GM19099 (cell line): ENCODE data around the gene TRAF3IP3.

Source experiments
- POLR2A ChIP-seq: IDR thresholded peaks from 3 replicates; pipeline ENCODE4 v1.6.1; 2011; ENCODE audit warnings: low read depth; ENCODE audit not compliant: insufficient read length; ENCODE audit errors: extremely low read depth

Gene TRAF3IP3

GRCh38 chr1:209770636-209771415, 15.0 kb downstream of the TRAF3IP3 start:
- TF ChIP-seq POLR2A: peak; percentile 4

- TF ChIP-seq POLR2A: no peak
Measured at GRCh38 chr1:209772126-209772525, 16.3 kb downstream of the TRAF3IP3 start.

GRCh38 chr1:209774592-209774991, 18.7 kb downstream of the TRAF3IP3 start:
- no peak for TF ChIP-seq POLR2A

DNA sequence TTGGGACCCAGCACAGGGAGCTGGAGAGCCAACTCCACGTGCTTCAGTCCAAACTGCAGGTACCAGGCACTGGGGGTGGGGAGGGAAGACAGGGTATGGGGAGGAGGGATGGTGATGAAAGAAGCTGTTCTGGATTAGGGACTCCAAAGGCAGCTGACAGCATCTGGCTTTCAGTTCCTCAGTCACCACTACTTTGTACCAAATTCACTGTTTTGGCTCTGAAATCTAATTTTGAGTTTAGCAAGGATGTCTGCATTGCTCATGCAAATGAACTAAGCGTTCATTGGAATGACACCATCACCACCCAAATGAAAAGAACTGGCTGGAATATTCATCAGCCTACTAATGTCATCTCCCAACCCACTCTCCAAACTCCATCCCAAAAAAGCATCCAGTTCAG, 19.8 kb downstream of the TRAF3IP3 start:
- TF ChIP-seq POLR2A: no peak

- TF ChIP-seq POLR2A: no peak
Measured at GRCh38 chr1:209777587-209777986, 21.7 kb downstream of the TRAF3IP3 start.

DNA sequence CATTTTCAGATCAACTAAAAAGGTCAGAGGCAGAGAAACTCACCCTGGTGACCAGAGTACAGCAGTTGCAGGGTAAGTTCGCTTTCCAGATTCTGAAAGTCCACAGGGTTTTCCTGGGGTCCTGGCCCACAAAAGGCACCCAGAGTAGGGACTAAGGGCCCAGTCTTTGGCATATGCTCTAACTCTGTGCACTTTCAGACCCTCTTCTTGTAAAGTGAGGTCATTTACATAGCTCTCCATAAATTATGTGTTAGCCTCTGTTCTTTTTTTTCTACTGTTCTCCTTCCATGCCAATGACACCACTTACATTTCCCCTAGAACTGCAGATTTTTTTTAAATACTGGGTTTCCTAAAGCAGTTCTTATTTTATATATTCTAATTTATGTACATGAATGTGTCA, 22.2 kb downstream of the TRAF3IP3 start:
- TF ChIP-seq POLR2A: no peak

- TF ChIP-seq POLR2A: no peak
Measured at GRCh38 chr1:209780268-209780667, 24.4 kb downstream of the TRAF3IP3 start.

- no peak for TF ChIP-seq POLR2A
Measured at GRCh38 chr1:209783386-209783785, 27.5 kb downstream of the TRAF3IP3 start.

- TF ChIP-seq POLR2A: peak; percentile 97
Measured at GRCh38 chr1:209784265-209785169, 28.7 kb downstream of the TRAF3IP3 start, which contains the start of gene C1orf74. TSS of gene C1orf74 (minus strand) at chr1:209784559. CDS start at chr1:209783634, 925 bp downstream.

DNA sequence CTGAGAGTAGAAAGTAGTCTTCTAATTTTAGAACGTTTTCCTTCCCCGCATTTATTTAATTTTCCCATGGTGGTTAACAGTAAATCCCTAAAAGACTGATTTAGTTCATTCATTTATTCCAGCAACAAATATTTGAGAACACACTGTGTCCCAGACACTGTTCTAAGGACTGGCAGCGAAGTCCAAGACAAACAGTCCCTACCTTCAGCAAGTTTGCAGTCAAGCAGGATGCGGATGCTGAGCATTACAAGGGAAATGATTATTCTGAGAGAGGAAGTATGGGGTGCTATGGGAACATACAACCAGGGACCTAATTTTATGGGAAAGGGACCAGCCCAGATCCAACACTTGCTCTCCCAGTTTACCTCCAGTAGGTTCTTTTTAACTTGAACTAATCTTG, 29.7 kb downstream of the TRAF3IP3 start:
- TF ChIP-seq POLR2A: no peak

DNA sequence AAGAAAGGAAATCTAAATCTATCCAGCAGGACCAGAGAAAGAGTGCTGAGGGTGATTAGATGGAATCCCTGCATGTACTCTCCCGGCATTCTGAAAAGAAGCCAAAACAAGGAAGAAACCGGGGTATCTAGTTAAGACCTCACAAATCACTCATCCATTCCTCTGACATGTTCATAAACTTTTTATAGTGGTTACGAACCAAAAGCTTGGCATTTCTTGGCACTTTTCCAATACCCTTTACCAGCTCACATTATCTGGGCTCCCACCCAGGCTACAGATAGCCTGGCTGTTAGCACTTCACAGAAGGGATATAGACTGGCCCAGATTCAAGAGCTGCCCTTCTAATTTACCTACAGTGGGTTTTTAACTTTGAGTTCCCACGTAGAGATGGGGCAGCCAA, 30.3 kb downstream of the TRAF3IP3 start:
- TF ChIP-seq POLR2A: no peak

- TF ChIP-seq POLR2A: no peak
Measured at GRCh38 chr1:209787551-209787950, 31.7 kb downstream of the TRAF3IP3 start.

GRCh38 chr1:209789245-209789644, 33.4 kb downstream of the TRAF3IP3 start:
- TF ChIP-seq POLR2A: no peak

GRCh38 chr1:209790286-209791193, 34.7 kb downstream of the TRAF3IP3 start:
- TF ChIP-seq POLR2A: no peak

GRCh38 chr1:209791920-209792319, 36.1 kb downstream of the TRAF3IP3 start:
- TF ChIP-seq POLR2A: no peak
